GM21717 (cell line): ENCODE results near the gene MLXIP.

ENCODE experiments used
- ATAC-seq: cut with Tn5 transposase; IDR thresholded peaks from one replicate; pipeline ENCODE4 v1.9.1; 2021; ENCODE audit warnings: mild to moderate bottlenecking, moderate library complexity; ENCODE audit not compliant: unreplicated experiment

Gene MLXIP

DNA sequence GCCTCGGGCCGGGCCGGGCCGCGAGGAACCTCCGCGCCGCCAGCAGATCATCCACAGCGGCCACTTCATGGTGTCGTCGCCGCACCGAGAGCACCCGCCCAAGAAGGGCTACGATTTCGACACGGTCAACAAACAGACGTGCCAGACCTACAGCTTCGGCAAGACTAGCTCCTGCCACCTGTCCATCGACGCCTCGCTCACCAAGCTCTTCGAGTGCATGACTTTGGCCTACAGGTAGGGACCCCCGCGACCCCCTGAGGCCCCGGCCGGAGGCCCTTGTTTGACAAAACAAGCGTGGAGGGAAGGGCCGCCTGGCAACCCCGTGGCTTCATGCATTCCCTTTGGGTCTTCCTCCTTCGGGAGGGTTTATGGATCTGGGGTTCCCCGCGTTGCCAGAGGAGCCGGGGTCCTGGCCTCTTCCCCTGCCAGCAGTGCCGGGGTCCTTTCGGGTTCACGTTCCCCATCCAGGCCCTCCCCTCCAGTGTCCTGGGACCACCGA lies 526 bp downstream of the MLXIP start:
- no peak for ATAC-seq

DNA sequence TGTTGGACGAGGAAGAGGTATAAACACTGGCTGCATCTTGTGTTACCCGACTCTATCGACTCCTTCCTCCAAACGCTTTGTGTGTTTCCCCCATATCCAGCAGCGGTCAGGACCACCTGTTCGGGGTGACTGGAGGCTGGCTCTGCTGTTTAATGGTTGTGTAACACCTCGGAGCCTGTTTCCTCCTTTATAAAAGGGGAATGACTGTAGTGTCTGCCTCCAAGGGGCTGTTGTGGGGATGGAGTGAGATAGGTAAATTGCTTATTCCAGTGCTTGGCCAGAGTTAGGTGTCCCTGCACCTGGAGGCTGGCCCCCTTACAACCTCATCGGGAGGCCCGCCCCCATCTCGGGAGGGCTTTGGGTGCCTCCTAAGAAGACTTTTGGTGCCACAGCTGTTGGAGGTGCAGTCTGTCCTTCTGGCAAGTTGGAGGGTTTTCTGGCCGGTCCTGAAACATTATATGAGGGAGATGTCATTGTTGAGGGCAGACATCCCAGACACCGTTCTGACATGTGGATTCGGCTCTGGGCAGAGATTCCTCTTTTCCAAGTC lies 1.1 kb downstream of the MLXIP start:
- ATAC-seq = no peak

- ATAC-seq = no peak
Observed at GRCh38 chr12:122080149-122081082, 1.9 kb downstream of the MLXIP start.

DNA sequence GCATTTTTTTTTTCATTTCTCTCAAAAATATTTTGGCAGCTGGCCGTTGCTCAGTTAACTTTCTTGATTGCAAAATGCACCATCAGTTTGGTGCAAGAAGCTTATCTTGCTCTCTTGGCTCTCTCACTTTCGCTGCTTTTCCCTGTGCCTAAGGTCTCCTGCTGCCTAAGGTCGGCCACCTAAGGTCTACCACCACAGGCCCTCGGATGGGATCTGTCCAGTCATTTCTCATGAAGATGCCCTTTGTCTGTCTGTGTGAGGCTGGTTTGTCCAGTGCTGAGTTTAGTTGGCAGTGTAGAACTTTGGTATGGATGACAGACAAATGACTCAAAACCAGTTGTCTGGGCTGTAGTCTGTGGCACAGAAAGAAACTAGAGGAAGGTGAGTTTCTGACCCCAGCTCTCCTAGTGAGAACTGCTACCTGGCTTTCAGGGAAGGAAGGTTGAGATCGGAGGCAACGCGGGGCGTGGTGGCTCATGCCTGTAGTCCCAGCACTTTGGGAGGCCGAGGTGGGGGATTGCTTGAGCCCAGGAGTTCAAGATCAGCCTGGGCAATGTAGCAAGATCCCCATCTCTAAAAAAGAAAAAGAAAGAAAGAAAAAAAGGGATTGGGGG lies 2.6 kb downstream of the MLXIP start:
- no peak for ATAC-seq

GRCh38 chr12:122081697-122082221 lies 3.2 kb downstream of the MLXIP start:
- peak; percentile 40 for ATAC-seq

DNA sequence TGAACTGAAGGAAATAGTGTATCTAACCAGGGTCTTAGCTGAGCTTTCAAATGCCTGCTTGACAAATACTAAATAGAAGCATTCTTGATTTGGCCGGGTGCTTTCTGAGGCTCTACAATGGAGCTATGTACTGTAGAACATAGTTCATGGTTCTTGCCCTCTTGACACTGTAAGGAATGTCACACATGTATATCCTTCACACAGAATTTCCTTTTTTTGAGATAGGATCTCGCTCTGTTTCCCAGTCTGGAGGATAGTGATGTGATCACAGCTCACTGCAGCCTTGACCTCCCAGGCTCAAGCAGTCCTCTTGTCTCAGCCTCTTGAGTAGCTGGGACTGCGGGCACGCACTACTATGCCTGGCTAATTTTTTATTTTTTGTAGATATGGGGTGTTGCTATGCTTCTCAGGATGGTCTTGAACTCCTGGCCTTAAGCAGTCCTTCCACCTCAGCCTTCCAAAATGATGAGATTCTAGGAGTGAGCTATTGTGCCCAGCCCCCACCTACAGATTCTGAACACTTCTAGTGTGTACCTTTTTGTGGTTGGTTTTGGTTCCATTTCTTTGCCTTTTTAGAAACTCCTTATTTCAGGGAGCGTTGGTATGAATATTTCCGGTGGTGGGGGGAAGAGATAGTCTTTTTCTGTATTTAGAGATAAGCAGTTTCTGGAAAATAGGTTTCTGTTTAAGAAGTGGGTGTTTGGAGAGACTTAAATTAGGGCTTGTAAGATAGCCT lies 4.2 kb downstream of the MLXIP start:
- no peak for ATAC-seq

DNA sequence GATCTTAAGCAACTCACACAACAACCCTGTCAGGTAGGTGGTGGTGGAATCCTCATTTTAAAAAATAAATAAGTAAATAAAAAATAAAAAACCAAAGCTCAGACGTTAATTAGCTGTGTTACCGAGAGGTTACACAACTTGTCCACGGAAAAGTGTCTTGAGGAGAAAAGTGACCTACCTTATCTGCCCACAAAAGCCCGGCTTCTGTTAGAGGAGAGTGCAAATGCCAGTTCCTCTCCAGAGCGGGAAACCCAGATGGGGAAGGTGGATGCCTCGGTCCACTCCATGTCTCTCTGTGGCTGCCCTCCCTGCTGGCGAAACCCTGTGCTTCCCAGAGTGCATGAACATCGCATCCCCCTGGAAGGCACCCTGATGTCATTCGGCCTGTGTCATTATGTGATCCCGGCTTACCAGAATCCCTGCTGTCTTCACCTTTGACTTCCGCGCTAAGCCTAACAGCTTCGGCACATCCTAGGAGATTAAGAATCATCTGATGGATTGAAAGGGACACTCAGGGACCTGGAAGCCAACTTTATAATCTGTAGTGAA lies 6.4 kb downstream of the MLXIP start:
- no peak for ATAC-seq

DNA sequence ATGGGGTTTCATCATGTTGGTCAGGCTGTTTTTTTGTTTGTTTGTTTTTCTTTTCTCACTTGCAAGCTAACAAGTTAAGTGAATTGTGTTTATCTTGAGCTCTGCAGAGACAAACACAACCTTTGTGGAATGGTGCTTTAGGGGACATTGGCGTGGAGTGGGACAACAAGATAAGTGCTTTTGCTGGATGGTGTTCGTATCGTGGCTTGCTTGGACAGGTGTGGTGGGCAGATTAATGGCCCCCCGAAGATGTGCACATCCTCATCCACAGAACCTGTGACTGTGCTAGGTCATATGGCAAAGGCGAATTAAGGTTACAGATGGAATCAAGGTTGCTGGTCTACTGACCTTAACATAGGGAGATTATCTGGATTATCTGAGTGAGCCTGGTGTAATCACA lies 7.0 kb downstream of the MLXIP start:
- no peak for ATAC-seq

- ATAC-seq = no peak
Observed at GRCh38 chr12:122086116-122086515, 7.6 kb downstream of the MLXIP start.

DNA sequence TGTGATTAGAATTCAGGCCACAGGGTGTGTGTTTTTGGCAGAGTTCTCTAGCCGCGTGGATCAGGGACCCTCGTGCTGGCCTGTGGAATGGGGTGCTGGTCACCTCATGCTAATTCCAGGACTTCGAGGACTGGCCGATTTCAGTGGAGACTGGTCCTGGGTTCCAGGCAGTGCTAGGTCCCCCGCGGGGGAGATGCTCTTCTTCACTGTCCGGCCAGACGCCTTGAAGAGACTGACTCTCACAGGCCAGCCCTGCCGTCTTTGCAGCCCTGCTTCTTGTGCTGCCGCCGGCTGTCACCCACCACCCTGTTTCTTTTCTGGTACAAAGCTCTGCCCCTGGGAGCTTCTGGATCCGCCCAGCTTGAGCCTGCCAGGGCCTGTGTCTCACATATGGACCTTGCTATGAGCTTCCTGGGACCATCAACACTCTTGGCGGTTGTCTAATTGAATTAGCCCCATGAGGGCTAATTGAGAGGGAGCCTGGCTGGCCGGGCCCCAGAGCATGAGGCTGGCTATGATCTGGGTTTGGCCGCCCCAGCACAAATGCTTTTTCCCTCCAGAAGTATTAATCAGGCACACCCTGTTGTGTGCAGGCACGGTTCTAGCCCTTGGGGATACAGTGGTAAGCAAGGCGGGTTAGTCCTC lies 8.2 kb downstream of the MLXIP start:
- no peak for ATAC-seq

- ATAC-seq = no peak
Observed at GRCh38 chr12:122087431-122088178, 9.0 kb downstream of the MLXIP start.

- no peak for ATAC-seq
Observed at GRCh38 chr12:122088179-122088810, 9.7 kb downstream of the MLXIP start.

DNA sequence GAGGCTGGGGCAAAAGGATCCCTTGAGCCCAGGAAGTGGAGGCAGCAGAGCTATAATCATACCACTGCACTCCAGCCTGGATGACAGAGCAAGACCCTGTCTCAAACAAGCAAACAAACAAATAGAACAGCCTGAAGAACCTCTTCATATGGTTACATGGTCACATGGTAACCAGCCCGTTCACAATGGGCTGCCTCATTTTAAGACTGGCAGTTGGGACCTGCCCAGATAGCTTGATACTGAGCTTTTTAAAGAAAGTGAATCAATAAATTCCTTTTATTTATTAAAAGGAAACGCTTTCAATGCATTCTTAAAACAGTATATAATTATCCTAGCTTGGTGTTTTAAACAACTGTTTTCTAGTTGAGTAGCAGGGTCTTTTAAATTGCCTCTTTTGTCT lies 10.5 kb downstream of the MLXIP start:
- no peak for ATAC-seq

DNA sequence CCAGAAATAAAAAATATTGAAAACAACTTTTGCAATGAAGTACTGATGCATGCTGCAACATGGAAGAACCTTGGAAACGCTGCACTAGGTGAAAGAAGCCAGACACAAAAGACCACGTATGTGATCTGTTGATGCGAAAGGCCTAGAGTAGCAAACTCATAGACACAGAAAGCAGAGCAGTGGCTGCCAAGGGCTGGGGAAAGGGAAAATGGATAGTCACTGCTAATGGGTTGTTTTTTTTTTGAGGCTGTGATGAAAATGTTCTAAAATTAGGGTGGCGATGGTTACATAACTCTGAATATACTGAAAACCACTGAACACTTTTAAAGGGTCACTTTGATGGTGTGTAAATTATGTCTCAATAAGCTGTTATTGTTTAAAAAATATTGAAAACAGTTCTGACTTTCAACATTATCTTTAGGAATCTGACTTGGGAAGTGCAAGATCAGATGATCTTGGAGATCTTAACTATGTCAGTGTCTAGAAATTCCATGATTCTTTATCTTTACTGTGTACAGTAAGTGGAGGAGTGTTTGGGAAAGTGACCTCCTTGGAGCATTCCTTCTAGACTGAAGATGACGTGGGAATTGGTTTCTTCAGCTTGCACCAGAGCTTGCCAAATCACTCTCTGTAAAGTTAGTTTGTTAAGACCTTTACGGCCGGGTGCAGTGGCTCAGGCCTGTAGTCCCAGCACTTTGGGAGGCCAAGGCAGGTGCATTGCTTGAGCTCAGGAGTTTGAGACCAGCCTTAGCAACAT lies 12.4 kb downstream of the MLXIP start:
- ATAC-seq = no peak

GRCh38 chr12:122093098-122093883 lies 14.7 kb downstream of the MLXIP start:
- ATAC-seq = no peak

- ATAC-seq = no peak
Observed at GRCh38 chr12:122094137-122094734, 15.7 kb downstream of the MLXIP start.
